Measurements from ENCODE around the gene LHFPL5. TPM values are rescaled to one million over a fixed set of nuclear protein-coding genes. Genes with fewer than 3 reads are reported as not detected.

LHFPL5 gene
- total RNA-seq, 1 experiment from 2014 or later, result 0.71 TPM

GRCh38 chr6:35788423-35788982 lies 16.6 kb upstream of the LHFPL5 start:
- no TSS peak for BruUV-seq (replicated peaks)
- H3K36me3 ChIP-seq (ENCODE audit: control insufficient read depth in 1 of 2, insufficient read depth in 2 of 2, low read length in 2 of 2), result no peaks in the 10 kb centered on the region
- no peak overlapping the region for H3K4me2 ChIP-seq (ENCODE audit: low read length)
- CTCF ChIA-PET, result no interaction called here
- no peak for DNase-seq (ENCODE audit: low read depth, low spot score)
- H2AFZ ChIP-seq (ENCODE audit: low read depth, low read length, poor library complexity, severe bottlenecking), result no peak overlapping the region
- peaks cover 22% of the 10 kb centered on the region; the same call in 1 of the 2 replicates for H3K27me3 ChIP-seq (ENCODE audit: insufficient read depth, low read length)
- H3K79me2 ChIP-seq (ENCODE audit: insufficient read depth, low read length), result no peaks in the 10 kb centered on the region
- RAD21 ChIA-PET (ENCODE audit: low non-redundant PET in 1 of 2, low total read pairs in 2 of 2, uncharacterized antibody in 2 of 2, unreplicated experiment in 2 of 2), result no interaction called here
- H3K27ac ChIP-seq (ENCODE audit: low read depth, low read length), result no peak overlapping the region
- H4K20me1 ChIP-seq (ENCODE audit: insufficient read depth), result no peaks in the 10 kb centered on the region
- intact Hi-C loops (cut with micrococcal nuclease), result no loop called here
- H3K4me3 ChIP-seq (replicated peaks in 1 of 2; ENCODE audit: low read depth in 1 of 2, low read length in 2 of 2), result no peak overlapping the region
- TF ChIP-seq ELF1 (IDR thresholded peaks at IDR 0.05; ENCODE audit: borderline replicate concordance, low read depth) (no peak), CBX3 (IDR thresholded peaks at IDR 0.05; ENCODE audit: low read depth) (no peak), CEBPB (IDR thresholded peaks at IDR 0.05; ENCODE audit: low read depth) (no peak), POLR2AphosphoS5 (IDR thresholded peaks at IDR 0.05; ENCODE audit: low read depth, low read length) (no peak), EZH2phosphoT487 (IDR thresholded peaks at IDR 0.05; ENCODE audit: borderline replicate concordance) (no peak), SRF (IDR thresholded peaks at IDR 0.05; ENCODE audit: low read depth) (no peak), REST (IDR thresholded peaks at IDR 0.05; ENCODE audit: low read depth) (no peak), JUND (IDR thresholded peaks at IDR 0.05) (no peak)
- POLR2A ChIA-PET, result no interaction called here
- H3K9ac ChIP-seq (ENCODE audit: low read length), result no peak overlapping the region
- ATAC-seq, result no peak
- no peaks in the 10 kb centered on the region for H3K9me3 ChIP-seq (ENCODE audit: control insufficient read depth in 1 of 2, insufficient read depth in 1 of 2, low read depth in 1 of 2, low read length in 2 of 2)
- H3K4me1 ChIP-seq (ENCODE audit: control insufficient read depth in 1 of 2, insufficient read depth in 2 of 2, low read length in 2 of 2), result no peaks in the 10 kb centered on the region
- H3K9me2 ChIP-seq (ENCODE audit: insufficient read depth), result no peaks in the 10 kb centered on the region
